ENCODE measurements around the gene UBE2D2.

UBE2D2 gene

GRCh38 chr5:139636975-139637408 lies 75.9 kb downstream of the UBE2D2 start:
- DNase-seq = peak; percentile 82

GRCh38 chr5:139637438-139638089 lies 76.4 kb downstream of the UBE2D2 start:
- peak; percentile 37 for DNase-seq

GRCh38 chr5:139638090-139638735 lies 77.1 kb downstream of the UBE2D2 start:
- DNase-seq = no peak

- DNase-seq = no peak
Measured at GRCh38 chr5:139638736-139639618, 77.8 kb downstream of the UBE2D2 start.

GRCh38 chr5:139639619-139640380 lies 78.7 kb downstream of the UBE2D2 start:
- no peak for DNase-seq

GRCh38 chr5:139640421-139641115 lies 79.4 kb downstream of the UBE2D2 start:
- no peak for DNase-seq

- DNase-seq = no peak
Measured at GRCh38 chr5:139641116-139642080, 80.3 kb downstream of the UBE2D2 start.

- no peak for DNase-seq
Measured at GRCh38 chr5:139642213-139642612, 81.1 kb downstream of the UBE2D2 start.

- DNase-seq = no peak
Measured at GRCh38 chr5:139642891-139643871, 82.0 kb downstream of the UBE2D2 start.

- no peak for DNase-seq
Measured at GRCh38 chr5:139644001-139644456, 82.9 kb downstream of the UBE2D2 start.

GRCh38 chr5:139644646-139645429 lies 83.7 kb downstream of the UBE2D2 start:
- no peak for DNase-seq

- DNase-seq = no peak
Measured at GRCh38 chr5:139645430-139645871, 84.3 kb downstream of the UBE2D2 start.

GRCh38 chr5:139646111-139646510 lies 85.0 kb downstream of the UBE2D2 start:
- no peak for DNase-seq

GRCh38 chr5:139646912-139647505 lies 85.9 kb downstream of the UBE2D2 start:
- DNase-seq = no peak

- no peak for DNase-seq
Measured at GRCh38 chr5:139647506-139648204, 86.5 kb downstream of the UBE2D2 start.

- DNase-seq = peak; percentile 36
Measured at GRCh38 chr5:139648205-139649081, 87.3 kb downstream of the UBE2D2 start, which contains the start of gene CXXC5. TSS of gene CXXC5 (plus strand) at chr5:139648349. CDS start at chr5:139680524, 32,175 bp downstream.

All from CD4-positive, alpha-beta T cell treated with Interleukin-4 for 4 hours (primary cell).